ENCODE data around the gene ANXA6. TPM values are rescaled to one million over a fixed set of nuclear protein-coding genes. Genes with fewer than 3 reads are reported as not detected.
A peak's percentile ranks its signal among the peaks of the same experiment; 100 is the strongest.
"Not testable (repeated sequence)": the region's sequence is repeated elsewhere in the genome, so short reads cannot be mapped to it uniquely, and the experiment has no call there.

Gene ANXA6
- total RNA-seq = 329 and 338 TPM in 2 replicates

- DNase-seq (ENCODE audit: extremely low read depth, low read depth, low spot score) = no peak
Measured at GRCh38 chr5:151157426-151158286, at the start of gene ANXA6. ANXA6 (minus strand) TSS chr5:151157779; CDS start chr5:151147901, 9,878 bp downstream.

DNA sequence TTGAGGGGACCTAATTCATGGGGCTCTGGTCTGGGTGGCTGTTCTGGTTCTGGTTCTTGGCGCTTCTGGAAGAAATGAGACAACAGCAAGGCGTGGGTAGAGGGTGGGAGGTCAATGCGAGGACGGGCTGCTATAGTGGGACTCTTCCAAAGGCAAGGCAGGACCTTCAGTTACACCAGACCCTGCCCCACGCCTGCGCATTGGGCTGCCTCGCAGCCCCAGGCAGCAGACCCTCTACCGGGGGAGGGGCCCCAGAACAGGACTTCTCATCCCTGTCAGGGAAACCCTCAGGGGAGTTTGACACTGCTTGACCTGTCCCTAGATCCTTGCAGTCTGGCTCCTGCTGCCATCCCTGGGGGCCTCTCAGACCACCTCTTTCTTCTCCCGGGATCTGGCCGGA is 47.8 kb upstream of the ANXA6 start:
- DNase-seq (ENCODE audit: extremely low read depth, low read depth, low spot score) = no peak

DNA sequence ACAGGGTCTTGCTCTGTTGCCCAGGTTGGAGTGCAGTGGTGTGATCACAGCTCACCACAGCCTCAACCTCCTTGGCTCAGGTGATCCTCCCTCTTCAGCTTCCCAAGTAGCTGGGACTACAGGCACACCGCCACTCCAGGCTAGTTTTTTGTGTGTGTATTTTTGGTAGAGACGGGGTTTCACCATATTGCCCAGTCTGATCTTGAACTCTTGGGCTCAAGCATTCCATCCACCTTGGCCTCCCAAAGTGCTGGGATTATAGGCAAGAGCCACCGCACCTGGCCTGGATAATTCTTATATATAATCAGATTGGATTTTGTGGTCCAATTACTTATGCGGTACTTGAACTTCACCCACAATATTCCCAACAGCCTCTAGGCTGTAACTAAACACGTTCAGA is 46.5 kb upstream of the ANXA6 start:
- DNase-seq (ENCODE audit: extremely low read depth, low read depth, low spot score) = no peak

DNA sequence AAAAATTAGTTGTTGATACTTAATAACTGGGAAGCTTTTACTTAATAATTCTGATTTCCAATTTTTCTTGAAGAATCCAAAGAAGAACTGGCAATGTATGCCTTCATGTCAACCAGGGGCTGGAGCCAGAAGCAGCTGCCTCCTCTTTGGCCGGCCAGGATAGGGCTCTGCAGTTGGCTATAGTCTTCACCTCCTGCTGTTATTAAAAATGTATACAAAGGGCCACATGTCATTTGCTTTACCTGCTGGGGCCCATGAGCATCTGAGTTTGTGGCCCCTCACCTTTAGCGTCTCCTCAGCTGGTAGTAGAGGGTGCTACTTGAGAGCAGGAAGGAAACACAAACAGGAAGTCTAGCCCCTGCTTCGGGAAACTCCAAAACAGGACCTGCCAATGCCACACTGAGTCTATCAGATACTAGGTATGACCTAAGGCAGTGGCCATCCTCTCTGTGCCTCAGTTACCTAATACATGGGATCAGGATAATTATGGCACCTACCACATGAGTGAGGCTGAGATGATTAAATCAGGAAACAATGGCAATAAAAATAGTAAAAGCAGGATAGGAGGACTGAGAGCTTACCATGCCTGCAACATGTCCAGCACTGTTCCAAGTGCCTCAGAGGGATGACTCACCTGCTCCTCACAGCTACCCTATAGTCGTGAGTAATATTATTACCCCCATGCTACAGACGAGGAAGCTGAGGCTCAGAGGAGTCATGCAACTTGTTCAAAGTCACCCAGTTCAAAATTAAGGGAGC is 45.0 kb upstream of the ANXA6 start:
- peak; percentile 31 for DNase-seq (ENCODE audit: extremely low read depth, low read depth, low spot score)

- DNase-seq (ENCODE audit: extremely low read depth, low read depth, low spot score) = no peak
Measured at GRCh38 chr5:151200913-151201595, 43.5 kb upstream of the ANXA6 start.

DNA sequence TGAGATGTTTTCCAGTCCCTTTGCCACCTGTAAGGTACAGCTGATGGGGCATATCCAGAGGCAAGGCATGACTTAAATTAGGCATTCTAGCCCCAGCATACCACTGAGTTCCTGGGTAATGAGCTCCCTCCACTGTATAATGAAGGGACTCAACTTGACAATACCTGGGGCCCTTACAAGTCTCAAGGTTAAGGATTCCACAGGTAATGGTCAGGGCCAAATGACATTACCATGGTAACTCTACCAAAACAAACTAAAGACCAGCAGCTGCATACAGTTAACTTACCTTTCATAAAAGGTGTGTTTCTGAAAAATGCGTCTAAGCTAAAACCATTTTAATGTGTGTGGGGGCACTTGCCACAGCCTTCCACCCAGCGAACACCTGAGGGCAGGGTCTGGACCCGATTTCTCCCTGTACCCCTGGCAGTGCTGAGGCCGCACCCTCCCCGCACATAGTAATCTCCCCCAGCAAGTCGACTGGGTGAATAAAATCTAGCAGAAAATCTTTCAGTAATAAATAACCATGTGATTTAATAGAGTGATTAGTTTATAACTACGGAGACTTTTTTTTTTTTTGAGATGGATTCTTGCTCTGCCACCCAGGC is 42.1 kb upstream of the ANXA6 start:
- DNase-seq (ENCODE audit: extremely low read depth, low read depth, low spot score) = no peak

- DNase-seq (ENCODE audit: extremely low read depth, low read depth, low spot score) = no peak
Measured at GRCh38 chr5:151198861-151199260, 41.3 kb upstream of the ANXA6 start.

DNA sequence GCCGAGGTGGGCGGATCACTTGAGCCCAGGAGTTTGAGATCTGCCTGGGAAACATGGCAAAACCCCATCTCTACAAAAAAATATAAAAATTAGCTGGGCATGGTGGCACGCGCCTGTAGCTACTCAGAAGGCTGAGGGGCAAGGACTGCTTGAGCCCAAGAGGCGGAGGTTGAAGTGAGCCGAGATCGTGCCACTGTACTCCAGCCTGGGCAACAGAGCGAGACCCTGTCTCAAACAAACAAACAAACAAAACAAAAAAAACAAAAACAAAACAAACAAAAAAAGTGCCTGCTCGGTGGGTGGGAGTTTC is 39.7 kb upstream of the ANXA6 start:
- not testable (repeated sequence) for DNase-seq (ENCODE audit: extremely low read depth, low read depth, low spot score)

DNA sequence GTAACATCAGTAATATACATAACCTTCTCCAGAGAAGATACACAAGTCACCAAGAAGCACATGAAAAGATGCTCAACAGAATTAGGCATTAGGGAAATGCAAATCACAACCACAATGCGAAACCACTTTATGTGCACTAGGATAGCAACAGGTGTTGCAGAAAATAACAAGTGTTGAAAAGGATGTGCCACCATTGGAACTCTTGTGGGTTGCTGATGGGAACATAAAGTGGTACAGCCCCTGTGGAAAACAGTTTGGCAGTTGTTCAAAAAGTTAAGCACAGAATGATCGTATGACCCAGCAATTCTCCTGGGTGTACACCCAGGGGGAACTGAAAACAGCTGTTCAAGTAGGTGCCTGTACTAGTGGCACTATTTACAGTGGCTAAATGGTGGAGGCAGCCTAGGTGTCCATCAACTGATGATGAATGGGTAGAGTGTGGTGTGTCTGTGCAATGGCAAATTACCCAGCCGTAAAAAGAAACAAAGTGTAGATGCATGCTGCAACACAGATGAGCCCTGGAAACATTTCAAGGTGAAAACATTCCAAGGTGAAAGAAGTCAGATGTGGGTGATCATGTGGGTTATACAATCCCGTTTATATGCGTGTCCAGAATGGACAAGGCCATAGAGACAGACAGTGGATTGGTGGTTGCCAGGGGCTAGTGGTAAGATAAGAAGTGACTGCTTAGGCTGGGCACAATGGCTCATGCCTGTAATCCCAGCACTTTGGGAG is 39.1 kb upstream of the ANXA6 start:
- no peak for DNase-seq (ENCODE audit: extremely low read depth, low read depth, low spot score)

- DNase-seq (ENCODE audit: extremely low read depth, low read depth, low spot score) = no peak
Measured at GRCh38 chr5:151195622-151196021, 38.0 kb upstream of the ANXA6 start.

DNA sequence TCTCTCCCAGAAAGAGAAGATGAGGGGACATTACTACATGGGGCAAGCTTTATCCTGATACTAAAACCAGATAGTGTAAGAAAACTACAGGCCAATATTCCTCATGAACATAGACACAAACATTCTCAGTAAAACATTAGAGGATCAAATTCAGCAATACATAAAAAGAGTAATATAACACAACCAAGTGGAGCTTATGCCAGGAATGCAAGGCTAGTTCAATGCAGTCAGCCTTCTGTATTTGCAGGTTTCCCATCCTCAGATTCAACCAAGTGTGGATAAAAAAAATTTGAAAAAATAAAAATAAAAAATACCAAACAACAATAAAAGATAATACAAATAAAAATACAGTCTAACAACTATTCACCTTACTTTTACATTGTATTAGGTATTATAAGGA is 35.0 kb upstream of the ANXA6 start:
- DNase-seq (ENCODE audit: extremely low read depth, low read depth, low spot score) = no peak

DNA sequence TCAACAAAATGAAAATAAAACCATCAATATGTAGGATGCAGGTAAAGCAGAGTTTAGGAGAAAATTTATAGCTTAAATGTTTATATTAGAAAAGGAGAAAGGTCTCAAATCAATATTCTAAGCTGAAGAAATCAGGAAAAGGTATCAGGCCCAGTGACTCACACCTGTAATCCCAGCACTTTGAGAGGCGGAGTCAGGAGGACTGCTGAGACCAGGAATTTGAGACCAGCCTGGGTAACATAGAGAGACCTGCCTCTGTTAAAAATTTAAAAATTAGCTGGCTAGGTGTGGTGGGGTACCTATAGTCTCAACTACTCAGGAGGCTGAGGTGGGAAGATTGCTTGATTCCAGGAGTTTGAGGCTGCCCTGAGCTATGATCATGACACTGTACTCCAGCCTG is 34.1 kb upstream of the ANXA6 start:
- DNase-seq (ENCODE audit: extremely low read depth, low read depth, low spot score) = no peak

- DNase-seq (ENCODE audit: extremely low read depth, low read depth, low spot score) = no peak
Measured at GRCh38 chr5:151189151-151189550, 31.6 kb upstream of the ANXA6 start.

- no peak for DNase-seq (ENCODE audit: extremely low read depth, low read depth, low spot score)
Measured at GRCh38 chr5:151186538-151186937, 29.0 kb upstream of the ANXA6 start.

DNA sequence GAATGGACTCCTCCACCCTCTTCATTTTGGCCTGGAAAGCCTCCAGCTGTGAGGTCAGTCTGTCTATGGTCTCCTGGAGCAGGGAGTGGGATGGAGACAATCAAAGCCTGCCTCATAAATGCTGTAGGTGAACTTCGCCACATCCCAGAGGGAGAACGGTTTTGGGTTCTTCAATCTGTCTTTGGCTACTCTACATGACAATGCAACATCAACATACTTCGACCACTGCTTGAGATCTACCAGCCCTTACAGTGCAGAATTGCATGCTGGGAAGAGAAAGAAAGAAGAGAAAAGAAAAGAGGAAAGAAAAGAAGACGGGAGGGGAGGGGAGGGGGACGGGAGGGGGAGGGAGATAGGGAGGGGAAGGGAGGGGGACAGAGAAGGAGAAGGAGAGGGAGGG is 28.5 kb upstream of the ANXA6 start:
- DNase-seq (ENCODE audit: extremely low read depth, low read depth, low spot score) = no peak

DNA sequence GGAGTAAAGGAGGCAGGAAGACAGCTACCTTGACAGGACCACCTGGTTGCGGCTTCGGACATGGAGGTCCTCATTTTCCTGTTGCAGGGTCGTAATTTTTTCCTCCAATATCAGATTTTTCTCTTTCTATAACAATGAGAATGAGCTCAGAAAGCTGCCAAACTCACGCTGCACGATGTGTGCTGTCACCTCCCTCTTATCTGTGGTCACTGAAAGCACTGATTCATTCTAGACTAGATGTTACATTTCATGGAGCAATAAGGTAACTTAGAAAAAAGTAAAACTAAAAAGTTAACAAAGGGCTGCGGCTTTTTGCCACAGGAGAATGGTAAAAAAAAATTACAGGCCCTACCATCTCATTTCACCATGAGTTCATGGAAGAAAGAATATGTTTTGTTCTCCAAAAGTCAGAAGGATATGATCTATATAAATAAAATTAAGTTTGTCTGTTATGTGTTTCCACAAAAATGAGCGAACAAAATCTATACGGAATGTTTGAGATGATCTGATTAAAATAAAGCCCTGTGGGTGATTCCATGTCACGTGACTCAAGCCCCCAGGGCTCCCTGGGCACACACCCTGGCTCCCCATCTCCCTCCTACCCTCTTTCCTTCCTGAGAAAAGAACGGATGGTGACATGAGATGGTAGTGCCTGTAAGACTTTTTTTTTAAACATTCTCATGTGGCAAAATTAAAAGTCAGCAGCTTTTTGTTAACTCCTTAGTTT is 26.9 kb upstream of the ANXA6 start:
- DNase-seq (ENCODE audit: extremely low read depth, low read depth, low spot score) = no peak

DNA sequence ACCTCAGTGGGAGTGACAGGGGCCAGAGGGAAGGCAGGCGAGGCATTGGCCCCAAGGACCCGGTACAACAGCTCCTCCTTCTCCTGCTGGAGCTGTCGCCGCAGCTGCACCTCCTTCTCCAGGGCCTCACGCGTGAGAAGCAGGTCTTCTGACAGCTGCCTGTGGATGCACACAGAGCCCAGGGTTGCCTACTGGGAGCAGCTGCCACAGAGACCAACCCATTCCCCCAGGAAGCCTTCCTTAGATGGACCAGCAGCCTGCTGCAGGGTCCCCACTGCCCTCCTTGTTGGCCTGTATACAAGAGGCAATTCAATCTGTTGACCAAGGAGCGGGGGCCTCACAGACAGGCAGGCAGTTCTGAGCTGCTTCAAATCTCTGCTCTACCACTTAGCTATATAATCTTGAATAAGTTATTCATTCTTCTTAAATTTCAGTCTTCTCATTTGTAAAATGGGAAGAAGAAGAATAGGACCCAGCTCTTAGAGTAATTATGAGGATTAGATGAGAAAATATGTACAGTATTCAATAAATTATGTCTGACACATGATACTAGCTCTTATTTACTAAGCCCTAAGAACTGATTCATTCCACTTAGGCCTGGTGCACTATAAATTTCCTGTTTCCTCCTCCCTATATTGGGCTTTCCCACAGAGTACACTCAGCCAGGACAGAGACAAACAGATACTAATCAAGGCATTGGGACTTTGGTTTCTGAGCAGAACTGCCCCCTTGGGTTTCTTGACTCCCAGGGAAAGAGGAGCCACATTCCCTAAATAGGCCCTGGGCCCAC is 26.1 kb upstream of the ANXA6 start:
- DNase-seq (ENCODE audit: extremely low read depth, low read depth, low spot score) = no peak

GRCh38 chr5:151182976-151183375 is 25.4 kb upstream of the ANXA6 start:
- no peak for DNase-seq (ENCODE audit: extremely low read depth, low read depth, low spot score)

GRCh38 chr5:151182524-151182900 is 24.9 kb upstream of the ANXA6 start:
- DNase-seq (ENCODE audit: extremely low read depth, low read depth, low spot score) = no peak

Measured in glomerular endothelial cell (primary cell).